GM21825 (cell line): ENCODE data around the gene OR2D3.
A peak's percentile ranks its signal among the peaks of the same experiment; 100 is the strongest.
"Not testable (repeated sequence)": the region's sequence is repeated elsewhere in the genome, so short reads cannot be mapped to it uniquely, and the experiment has no call there.

Source experiments
- ATAC-seq: cut with Tn5 transposase; IDR thresholded peaks from one replicate; pipeline ENCODE4 v1.9.1; 2021; ENCODE audit warnings: mild to moderate bottlenecking, moderate library complexity; ENCODE audit not compliant: unreplicated experiment

OR2D3 gene

GRCh38 chr11:6927030-6927617 lies 6.3 kb downstream of the OR2D3 start:
- peak; percentile 53 for ATAC-seq

GRCh38 chr11:6928916-6929315 lies 8.1 kb downstream of the OR2D3 start:
- no peak for ATAC-seq

DNA sequence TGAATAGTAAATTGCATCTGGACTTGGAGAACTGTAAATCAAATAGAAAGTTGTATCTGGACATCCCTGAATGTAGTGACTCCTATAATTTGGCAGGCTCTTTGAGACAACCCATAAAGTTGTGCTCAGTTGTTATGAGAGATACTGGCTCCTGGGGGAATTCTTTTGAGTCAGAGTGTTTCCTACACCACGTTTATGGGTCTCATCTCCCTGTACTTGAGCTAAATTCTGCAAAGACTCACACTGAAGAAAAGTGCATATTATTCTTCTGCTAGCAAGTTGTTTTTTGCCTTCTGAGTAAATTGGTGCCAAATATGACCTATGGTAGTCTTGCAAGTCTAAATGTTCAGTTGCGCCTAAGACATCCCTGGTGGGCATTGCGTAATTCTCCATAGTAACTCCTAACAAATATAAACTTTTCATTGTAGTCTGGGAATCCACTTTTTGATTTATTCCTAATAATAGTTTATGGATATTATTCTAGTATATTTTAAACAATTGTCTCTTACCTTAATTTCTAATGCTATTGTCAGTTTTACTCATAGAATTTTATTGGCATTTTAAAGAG lies 10.4 kb downstream of the OR2D3 start:
- no peak for ATAC-seq

DNA sequence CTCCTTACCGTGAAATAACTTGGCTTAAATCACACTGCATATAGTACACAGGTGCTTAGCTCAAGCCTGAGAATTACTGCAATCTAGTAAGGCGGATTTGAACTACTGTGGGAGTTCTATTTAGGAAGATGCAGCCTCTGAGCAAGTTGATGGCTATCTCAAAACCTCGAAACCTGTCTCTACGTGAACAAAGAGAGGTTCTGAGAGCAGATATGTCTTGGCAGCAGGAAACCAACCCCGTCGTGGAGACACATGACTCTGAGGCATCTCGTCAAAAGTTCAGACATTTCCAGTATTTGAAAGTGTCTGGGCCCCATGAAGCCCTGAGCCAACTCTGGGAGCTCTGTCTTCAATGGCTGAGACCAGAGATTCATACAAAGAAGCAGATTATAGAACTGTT lies 11.3 kb downstream of the OR2D3 start:
- ATAC-seq = no peak

DNA sequence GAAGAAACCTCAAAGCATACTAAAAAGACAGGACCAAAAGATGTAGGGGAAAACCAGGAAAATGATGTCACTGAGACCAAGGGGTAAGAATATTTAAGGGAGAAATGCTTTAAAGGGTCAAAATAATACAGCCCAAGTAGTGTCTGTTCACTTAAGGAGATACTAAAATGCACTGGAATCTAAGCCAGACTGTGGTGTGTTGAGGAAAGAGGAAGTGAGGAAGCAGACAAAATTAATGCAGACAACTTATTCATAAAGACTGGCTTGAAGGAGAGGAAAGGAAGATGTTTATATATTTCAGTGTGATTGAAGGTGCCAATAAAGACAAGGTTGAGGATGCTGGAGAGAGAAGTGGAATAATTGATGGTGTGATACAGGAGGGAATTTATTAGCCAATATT lies 21.2 kb downstream of the OR2D3 start:
- ATAC-seq = no peak

GRCh38 chr11:6943131-6943530 lies 22.3 kb downstream of the OR2D3 start:
- no peak for ATAC-seq

- not testable (repeated sequence) for ATAC-seq
Observed at GRCh38 chr11:6954248-6954647, 33.4 kb downstream of the OR2D3 start.

- no peak for ATAC-seq
Observed at GRCh38 chr11:6962141-6962540, 41.3 kb downstream of the OR2D3 start.

- no peak for ATAC-seq
Observed at GRCh38 chr11:6962673-6963072, 41.9 kb downstream of the OR2D3 start.

DNA sequence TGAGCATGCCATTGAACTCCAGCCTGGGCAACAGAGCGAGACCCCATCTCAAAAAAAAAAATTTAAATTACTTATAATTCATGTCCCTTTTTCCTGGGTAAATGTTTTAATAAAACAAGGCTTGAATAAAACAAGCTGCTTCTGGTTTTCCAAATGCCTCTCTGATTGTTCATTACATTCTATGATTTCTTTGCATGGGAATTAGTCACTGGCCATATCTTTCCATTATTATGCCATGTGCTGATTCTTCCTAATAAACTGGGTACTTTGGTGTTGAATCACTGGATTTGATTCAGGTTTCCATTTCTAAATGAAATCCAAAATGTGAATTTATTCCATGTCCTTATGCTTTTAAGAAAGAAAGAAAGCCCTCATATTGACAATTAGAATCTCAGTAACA lies 48.0 kb downstream of the OR2D3 start:
- ATAC-seq = no peak

GRCh38 chr11:6969854-6970253 lies 49.1 kb downstream of the OR2D3 start:
- not testable (repeated sequence) for ATAC-seq
